Measurements from ENCODE around the gene INTS3.
A peak's percentile ranks its signal among the peaks of the same experiment; 100 is the strongest.

The INTS3 gene

DNA sequence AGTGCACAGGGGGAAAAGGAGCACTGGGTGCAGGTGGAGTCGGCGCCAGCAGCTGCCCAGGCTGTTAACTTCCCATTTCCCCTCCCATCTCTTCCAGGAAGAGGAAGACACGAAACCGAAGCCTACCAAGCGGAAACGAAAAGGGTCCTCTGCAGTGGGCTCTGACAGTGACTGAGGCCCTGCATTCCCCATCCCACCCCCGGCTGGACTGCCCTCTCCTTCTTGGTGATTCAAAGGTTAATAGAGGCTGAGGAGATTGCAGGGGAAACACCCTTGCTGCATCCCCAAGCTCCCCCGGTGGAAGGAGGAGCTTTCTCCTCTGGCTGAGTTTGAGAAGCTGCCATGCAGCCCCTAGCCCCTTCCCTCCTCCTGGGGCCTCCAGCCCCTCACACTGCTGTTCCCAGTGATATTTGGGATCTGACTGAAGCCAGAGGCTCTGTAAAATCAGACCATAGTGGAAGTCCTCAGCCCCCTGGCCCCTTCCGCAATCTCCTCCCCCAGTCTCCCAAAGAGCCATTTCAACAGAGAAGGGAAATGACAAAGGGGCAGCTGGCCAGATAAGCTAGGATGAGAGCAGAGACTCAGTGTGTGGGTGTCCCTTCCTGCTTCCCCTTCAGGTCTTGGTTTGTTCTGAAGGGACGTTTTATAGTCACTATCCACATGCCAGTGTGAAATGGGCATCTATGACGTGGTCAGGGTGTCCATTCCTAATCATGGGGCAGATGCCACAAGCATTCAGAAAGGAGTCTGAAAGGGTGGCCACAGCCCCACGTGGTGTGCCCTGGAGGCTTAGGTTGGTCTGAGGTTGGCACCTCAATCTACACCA is 45.5 kb downstream of the INTS3 start:
- ATAC-seq (replicated peaks) (no peak), DNase-seq (no peak)
- Mint-ChIP-seq H3K4me1 (ENCODE audit: low read depth in 2 of 2) (peaks cover 24 to 35% of the 10 kb centered on the region in 2 donors), H3K4me3 (peak overlapping the region in 1 of 2 donors; percentile 86), H3K36me3 (ENCODE audit: insufficient read depth) (peaks cover 18% of the 10 kb centered on the region), H3K9me3 (no peaks in the 10 kb centered on the region), H3K27ac (peak overlapping the region; percentile 28 to 88), H3K27me3 (no peaks in the 10 kb centered on the region)

DNA sequence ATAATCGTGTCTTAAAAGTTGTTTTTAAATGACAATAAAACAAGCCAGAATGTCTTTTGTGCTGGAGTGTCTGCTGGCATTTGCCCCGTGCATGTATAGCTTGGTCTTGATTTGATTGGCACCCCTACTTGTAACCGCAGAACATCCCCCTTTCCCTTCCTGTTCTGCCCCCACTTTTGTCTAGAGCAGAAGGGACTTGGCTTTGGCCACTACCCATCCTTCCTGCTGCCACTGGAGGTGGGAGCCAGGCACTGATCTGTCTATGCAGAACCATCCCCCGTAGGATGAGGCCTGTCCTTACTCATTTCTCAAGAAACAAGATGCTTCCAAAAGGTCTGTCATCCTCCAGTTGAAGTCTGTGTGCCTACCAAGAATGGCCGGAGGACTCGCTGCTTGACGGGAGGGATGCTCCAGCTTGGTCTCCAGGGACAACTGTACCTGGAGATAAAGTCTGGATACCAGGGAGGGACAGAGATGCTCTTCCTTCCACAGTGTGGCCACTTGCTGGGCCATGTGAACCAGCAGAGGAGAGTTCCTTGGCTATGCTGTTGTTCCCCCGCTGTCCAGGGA is 46.3 kb downstream of the INTS3 start:
- H3K36me3 Mint-ChIP-seq (ENCODE audit: insufficient read depth): peaks cover 18% of the 10 kb centered on the region
- H3K27me3 Mint-ChIP-seq: no peaks in the 10 kb centered on the region
- peak overlapping the region; percentile 83 to 86 for H3K4me3 Mint-ChIP-seq
- no peak for DNase-seq
- ATAC-seq (replicated peaks): no peak
- H3K9me3 Mint-ChIP-seq: no peaks in the 10 kb centered on the region
- peaks cover 27 to 39% of the 10 kb centered on the region in 2 donors for H3K4me1 Mint-ChIP-seq (ENCODE audit: low read depth in 2 of 2)
- peak overlapping the region; percentile 28 to 88 for H3K27ac Mint-ChIP-seq

DNA sequence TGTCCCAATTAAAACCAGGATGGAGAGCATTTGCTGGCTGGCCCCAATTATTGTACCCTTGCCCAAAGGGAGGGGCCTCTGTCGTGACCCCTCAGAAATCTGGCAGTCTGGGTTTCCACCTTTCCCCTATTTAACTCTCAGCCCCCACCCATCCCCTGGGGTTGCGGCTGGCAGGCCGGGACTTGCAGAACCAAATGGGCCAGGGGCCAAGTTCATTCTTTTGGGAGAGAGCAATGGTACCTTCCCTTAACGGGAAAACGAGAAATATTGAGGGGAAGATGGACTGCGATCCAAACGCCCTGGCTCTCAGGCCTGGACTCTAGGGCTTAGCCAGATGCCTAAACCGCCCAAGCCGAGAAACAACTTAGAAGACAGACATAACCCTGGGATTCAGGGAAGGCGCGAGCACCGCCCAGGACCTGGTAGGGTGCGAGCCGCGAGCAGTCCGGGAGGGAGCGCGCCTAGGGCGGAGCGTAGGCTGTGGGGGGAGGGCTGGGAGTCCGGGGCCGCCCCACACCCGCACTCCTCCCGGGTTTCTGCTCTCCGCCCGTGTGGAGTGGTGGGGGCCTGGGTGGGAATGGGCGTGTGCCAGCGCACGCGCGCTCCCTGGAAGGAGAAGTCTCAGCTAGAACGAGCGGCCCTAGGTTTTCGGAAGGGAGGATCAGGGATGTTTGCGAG is 47.1 kb downstream of the INTS3 start, which contains the start of gene SLC27A3:
Gene SLC27A3 (plus strand): TSS at position 628 of the 678 bp plus-strand sequence. CDS start 91 bp downstream, outside the sequence.
- Mint-ChIP-seq H3K9me3 (no peaks in the 10 kb centered on the region), H3K36me3 (ENCODE audit: insufficient read depth) (peaks cover 15% of the 10 kb centered on the region), H3K27me3 (no peaks in the 10 kb centered on the region), H3K27ac (peak within 1 kb of the TSS; percentile 88 to 93), H3K4me1 (ENCODE audit: low read depth in 2 of 2) (peaks cover 27 to 39% of the 10 kb centered on the region in 2 donors), H3K4me3 (peak within 1 kb of the TSS; percentile 83 to 86)
- no peak for DNase-seq
- peak; percentile 39 for ATAC-seq (replicated peaks)

DNA sequence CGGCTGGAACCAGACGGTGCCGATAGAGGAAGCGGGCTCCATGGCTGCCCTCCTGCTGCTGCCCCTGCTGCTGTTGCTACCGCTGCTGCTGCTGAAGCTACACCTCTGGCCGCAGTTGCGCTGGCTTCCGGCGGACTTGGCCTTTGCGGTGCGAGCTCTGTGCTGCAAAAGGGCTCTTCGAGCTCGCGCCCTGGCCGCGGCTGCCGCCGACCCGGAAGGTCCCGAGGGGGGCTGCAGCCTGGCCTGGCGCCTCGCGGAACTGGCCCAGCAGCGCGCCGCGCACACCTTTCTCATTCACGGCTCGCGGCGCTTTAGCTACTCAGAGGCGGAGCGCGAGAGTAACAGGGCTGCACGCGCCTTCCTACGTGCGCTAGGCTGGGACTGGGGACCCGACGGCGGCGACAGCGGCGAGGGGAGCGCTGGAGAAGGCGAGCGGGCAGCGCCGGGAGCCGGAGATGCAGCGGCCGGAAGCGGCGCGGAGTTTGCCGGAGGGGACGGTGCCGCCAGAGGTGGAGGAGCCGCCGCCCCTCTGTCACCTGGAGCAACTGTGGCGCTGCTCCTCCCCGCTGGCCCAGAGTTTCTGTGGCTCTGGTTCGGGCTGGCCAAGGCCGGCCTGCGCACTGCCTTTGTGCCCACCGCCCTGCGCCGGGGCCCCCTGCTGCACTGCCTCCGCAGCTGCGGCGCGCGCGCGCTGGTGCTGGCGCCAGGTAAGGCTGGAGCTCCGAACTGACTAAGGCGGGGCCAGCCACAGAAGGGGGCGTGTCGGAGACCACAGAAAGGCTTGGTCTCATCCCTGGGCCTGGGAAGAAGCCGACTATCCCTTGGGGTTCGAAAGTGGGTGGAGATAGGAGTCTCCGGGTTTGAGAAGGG is 47.8 kb downstream of the INTS3 start:
- DNase-seq: peak; percentile 56 to 60 (median 58)
- H3K36me3 Mint-ChIP-seq (ENCODE audit: insufficient read depth): peaks cover 15% of the 10 kb centered on the region
- H3K9me3 Mint-ChIP-seq: no peaks in the 10 kb centered on the region
- H3K4me1 Mint-ChIP-seq (ENCODE audit: low read depth in 2 of 2): peaks cover 27 to 39% of the 10 kb centered on the region in 2 donors
- peak overlapping the region; percentile 83 to 86 for H3K4me3 Mint-ChIP-seq
- H3K27me3 Mint-ChIP-seq: no peaks in the 10 kb centered on the region
- ATAC-seq (replicated peaks): peak; percentile 77
- peak overlapping the region; percentile 88 to 93 for H3K27ac Mint-ChIP-seq

DNA sequence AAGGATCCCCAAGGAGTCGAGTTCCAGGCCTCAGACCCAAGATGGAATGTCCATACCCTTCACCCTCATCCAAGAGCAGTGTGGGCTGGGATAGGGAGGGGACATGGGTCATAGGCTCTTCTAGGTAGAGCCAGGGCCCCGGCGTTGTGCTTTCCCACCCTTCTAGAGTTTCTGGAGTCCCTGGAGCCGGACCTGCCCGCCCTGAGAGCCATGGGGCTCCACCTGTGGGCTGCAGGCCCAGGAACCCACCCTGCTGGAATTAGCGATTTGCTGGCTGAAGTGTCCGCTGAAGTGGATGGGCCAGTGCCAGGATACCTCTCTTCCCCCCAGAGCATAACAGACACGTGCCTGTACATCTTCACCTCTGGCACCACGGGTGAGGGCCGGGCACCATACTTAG is 48.5 kb downstream of the INTS3 start:
- Mint-ChIP-seq H3K36me3 (ENCODE audit: insufficient read depth) (peaks cover 15% of the 10 kb centered on the region), H3K4me3 (peak overlapping the region; percentile 83 to 86), H3K9me3 (no peaks in the 10 kb centered on the region), H3K27ac (peak overlapping the region; percentile 80 to 93), H3K27me3 (no peaks in the 10 kb centered on the region), H3K4me1 (ENCODE audit: low read depth in 2 of 2) (peaks cover 27 to 39% of the 10 kb centered on the region in 2 donors)
- DNase-seq (no peak), ATAC-seq (replicated peaks) (no peak)

DNA sequence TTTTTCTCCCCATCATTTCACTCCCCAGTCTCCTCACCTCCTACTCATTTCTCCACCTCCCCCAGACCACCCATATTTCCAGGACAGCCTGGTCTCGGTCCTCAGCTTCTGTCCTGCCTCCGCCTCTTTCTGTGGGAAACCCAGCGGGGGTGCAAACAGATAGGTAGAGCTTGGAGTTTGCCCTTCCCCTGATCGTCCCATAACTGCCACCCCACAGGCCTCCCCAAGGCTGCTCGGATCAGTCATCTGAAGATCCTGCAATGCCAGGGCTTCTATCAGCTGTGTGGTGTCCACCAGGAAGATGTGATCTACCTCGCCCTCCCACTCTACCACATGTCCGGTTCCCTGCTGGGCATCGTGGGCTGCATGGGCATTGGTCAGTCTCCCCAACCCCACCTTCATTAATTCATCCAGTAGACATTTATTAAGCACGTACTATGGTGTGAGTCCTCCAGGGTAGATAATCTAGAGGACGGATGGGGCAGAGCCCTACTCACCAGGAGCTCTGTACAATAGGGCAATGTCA is 49.1 kb downstream of the INTS3 start:
- Mint-ChIP-seq H3K9me3 (no peaks in the 10 kb centered on the region), H3K36me3 (ENCODE audit: insufficient read depth) (peaks cover 15% of the 10 kb centered on the region), H3K27me3 (no peaks in the 10 kb centered on the region), H3K4me3 (peak overlapping the region; percentile 83 to 86), H3K27ac (peak overlapping the region; percentile 78 to 80), H3K4me1 (ENCODE audit: low read depth in 2 of 2) (peaks cover 27 to 39% of the 10 kb centered on the region in 2 donors)
- DNase-seq (no peak), ATAC-seq (replicated peaks) (no peak)

DNA sequence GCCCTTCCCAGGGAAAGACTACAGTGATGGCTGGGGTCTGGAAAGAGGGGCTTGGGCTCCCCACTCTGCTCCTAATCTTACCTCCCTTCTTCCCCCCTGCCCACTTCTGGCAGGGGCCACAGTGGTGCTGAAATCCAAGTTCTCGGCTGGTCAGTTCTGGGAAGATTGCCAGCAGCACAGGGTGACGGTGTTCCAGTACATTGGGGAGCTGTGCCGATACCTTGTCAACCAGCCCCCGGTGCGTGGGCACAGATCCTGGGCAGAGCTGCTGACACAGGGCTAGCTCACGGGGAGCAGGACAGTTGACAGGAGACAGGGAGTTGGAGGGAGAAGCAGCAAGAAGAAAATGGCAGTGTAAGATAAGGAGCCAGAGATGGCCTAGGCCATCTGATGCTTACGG is 49.8 kb downstream of the INTS3 start:
- DNase-seq (no peak), ATAC-seq (replicated peaks) (no peak)
- Mint-ChIP-seq H3K4me3 (no peak overlapping the region), H3K9me3 (no peaks in the 10 kb centered on the region), H3K36me3 (ENCODE audit: insufficient read depth) (peaks cover 15% of the 10 kb centered on the region), H3K27me3 (no peaks in the 10 kb centered on the region), H3K4me1 (ENCODE audit: low read depth in 2 of 2) (peaks cover 30 to 39% of the 10 kb centered on the region in 2 donors), H3K27ac (peak overlapping the region; percentile 55 to 80)

DNA sequence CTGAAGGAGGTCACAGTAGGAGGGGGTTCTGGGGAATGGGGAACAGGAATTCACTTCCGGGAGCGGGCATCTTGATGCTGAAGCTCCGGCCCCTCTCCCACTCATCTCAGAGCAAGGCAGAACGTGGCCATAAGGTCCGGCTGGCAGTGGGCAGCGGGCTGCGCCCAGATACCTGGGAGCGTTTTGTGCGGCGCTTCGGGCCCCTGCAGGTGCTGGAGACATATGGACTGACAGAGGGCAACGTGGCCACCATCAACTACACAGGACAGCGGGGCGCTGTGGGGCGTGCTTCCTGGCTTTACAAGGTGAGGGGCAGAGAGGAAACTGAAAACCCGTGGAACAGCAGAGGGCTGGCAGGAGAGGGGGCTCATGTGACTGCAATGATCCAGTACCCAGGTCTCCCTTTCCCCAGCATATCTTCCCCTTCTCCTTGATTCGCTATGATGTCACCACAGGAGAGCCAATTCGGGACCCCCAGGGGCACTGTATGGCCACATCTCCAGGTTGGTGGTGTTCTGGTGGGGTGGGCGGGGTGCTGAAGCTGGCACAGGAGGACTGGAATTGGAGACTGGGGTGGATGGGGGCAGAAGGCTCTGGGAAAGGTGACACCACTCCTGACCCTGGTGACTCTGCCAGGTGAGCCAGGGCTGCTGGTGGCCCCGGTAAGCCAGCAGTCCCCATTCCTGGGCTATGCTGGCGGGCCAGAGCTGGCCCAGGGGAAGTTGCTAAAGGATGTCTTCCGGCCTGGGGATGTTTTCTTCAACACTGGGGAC is 50.4 kb downstream of the INTS3 start:
- ATAC-seq (replicated peaks) (no peak), DNase-seq (no peak)
- Mint-ChIP-seq H3K36me3 (ENCODE audit: insufficient read depth) (peaks cover 16% of the 10 kb centered on the region), H3K9me3 (no peaks in the 10 kb centered on the region), H3K27me3 (no peaks in the 10 kb centered on the region), H3K4me3 (no peak overlapping the region), H3K27ac (peak overlapping the region; percentile 55 to 80), H3K4me1 (ENCODE audit: low read depth in 2 of 2) (peaks cover 34 to 38% of the 10 kb centered on the region in 2 donors)

DNA sequence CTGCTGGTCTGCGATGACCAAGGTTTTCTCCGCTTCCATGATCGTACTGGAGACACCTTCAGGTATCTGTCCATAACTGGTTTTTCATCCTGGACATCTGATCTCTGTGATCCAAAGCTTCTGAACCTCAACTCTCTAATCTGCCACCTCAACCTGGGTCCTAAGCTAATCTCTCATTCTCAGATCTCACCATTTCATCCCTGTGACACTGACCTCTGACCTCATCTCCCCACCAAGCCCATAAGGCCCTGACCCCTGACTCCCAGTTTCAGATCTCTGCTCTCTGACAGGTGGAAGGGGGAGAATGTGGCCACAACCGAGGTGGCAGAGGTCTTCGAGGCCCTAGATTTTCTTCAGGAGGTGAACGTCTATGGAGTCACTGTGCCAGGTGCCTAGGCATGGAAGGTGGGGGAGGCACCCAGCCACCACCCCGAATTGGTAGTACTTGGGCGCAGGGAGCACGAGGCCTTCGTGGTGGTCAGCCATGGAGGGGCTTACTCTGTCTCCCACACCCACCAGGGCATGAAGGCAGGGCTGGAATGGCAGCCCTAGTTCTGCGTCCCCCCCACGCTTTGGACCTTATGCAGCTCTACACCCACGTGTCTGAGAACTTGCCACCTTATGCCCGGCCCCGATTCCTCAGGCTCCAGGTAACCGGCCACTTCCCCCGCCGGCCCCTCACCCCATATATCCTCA is 51.1 kb downstream of the INTS3 start:
- no peak for ATAC-seq (replicated peaks)

DNA sequence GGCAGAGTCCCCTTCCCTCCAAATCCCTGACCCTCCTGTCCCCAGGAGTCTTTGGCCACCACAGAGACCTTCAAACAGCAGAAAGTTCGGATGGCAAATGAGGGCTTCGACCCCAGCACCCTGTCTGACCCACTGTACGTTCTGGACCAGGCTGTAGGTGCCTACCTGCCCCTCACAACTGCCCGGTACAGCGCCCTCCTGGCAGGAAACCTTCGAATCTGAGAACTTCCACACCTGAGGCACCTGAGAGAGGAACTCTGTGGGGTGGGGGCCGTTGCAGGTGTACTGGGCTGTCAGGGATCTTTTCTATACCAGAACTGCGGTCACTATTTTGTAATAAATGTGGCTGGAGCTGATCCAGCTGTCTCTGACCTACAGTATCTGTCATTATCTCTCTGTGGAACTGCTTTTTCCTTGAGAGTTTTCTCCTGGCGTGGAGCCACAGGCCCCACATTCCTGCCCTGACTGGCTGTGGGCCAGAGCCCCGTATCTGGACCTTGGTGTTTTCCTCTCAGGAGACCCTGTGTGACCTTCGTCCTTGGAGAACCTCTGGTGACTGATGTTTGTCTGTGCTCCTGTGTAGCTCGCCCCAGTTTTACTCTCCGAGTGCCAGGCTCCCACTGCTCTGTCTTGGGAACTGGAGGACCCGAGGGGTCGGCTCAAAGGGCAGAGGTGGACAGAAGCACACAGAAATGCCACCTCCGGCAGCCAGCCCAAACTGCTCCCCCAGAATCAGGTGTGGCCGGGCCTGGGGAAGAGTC is 52.1 kb downstream of the INTS3 start:
- Mint-ChIP-seq H3K9me3 (no peaks in the 10 kb centered on the region), H3K4me1 (ENCODE audit: low read depth in 2 of 2) (peaks cover 21 to 25% of the 10 kb centered on the region in 2 donors), H3K27ac (no peak overlapping the region), H3K36me3 (ENCODE audit: insufficient read depth) (peaks cover 18% of the 10 kb centered on the region), H3K4me3 (no peak overlapping the region), H3K27me3 (no peaks in the 10 kb centered on the region)
- DNase-seq: no peak
- ATAC-seq (replicated peaks): no peak

More for the DNA sequence above, 51.1 kb downstream of the INTS3 start:
- Mint-ChIP-seq H3K27me3 (no peaks in the 10 kb centered on the region), H3K4me3 (no peak overlapping the region), H3K27ac (peak overlapping the region in 1 of 2 donors; percentile 41), H3K4me1 (ENCODE audit: low read depth in 2 of 2) (peaks cover 31 to 34% of the 10 kb centered on the region in 2 donors), H3K36me3 (ENCODE audit: insufficient read depth) (peaks cover 21% of the 10 kb centered on the region), H3K9me3 (no peaks in the 10 kb centered on the region)
- no peak for DNase-seq

DNA sequence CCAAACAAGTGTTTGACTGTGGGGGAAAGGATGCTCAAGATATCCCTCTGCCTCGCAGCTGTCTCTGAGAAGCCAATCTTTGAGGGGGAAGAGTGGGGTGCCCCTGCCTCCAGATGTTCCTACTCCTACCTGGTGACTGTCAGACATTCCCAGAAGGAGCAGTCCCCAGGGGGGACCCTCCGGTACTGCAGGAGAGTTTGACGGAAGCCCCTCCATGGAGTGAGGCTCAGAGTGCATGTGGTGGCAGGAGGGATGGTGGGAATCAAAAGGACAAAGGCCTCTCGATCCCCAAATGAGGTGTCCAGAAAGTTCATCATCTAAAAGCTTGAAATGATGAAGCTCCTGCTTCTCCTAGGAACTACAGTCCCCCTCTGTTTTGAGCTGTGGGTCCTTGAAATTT is 52.7 kb downstream of the INTS3 start:
- Mint-ChIP-seq H3K4me1 (ENCODE audit: low read depth in 2 of 2) (peaks cover 20 to 24% of the 10 kb centered on the region in 2 donors), H3K36me3 (ENCODE audit: insufficient read depth) (peaks cover 13% of the 10 kb centered on the region)

More for the DNA sequence above, 52.7 kb downstream of the INTS3 start:
- H3K4me3 Mint-ChIP-seq: no peak overlapping the region
- H3K9me3 Mint-ChIP-seq: no peaks in the 10 kb centered on the region
- H3K27ac Mint-ChIP-seq: no peak overlapping the region
- no peak for ATAC-seq (replicated peaks)
- no peak for DNase-seq
- H3K27me3 Mint-ChIP-seq: no peaks in the 10 kb centered on the region
